HCT116 (cell line): ENCODE measurements around the gene KRTAP12-3. TPM values are rescaled to one million over a fixed set of nuclear protein-coding genes. Genes with fewer than 3 reads are reported as not detected.

Experiments
- ATAC-seq: fragments of 200-7000 bp; cut with Tn5 transposase; 2 replicates; pipeline ENCODE4 v1.9.1; 2020; ENCODE audit warnings: mild to moderate bottlenecking, moderate library complexity
- BruUV-seq: library from RNA; stranded (reverse); fragments of 400-500 nt; replicated peaks from 2 replicates; lab custom pipeline; 2021; lab: Mats Ljungman, UMichigan
- CTCF ChIA-PET: fragments of 300-600 bp; sonication (Branson Sonifier 250); formaldehyde crosslinking; loops from one replicate; lab custom pipeline; 2021; ENCODE audit warnings: antibody characterized with exemption; lab: Charles Lee
- POLR2A ChIA-PET: fragments of 300-600, 350-600 bp; sonication (Branson Sonifier 250); formaldehyde crosslinking; loops from one replicate; lab custom pipeline; 2021; ENCODE audit warnings: antibody characterized with exemption; lab: Charles Lee
- RAD21 ChIA-PET, 2 experiments: fragments of 300-600 bp; sonication (Branson Sonifier 250); formaldehyde crosslinking; loops; one replicate each; lab custom pipeline; 2023; ENCODE audit warnings: low total read pairs in 2 of 2; ENCODE audit not compliant: uncharacterized antibody in 2 of 2, unreplicated experiment in 2 of 2, low non-redundant PET in 1 of 2; lab: Charles Lee
- DNase-seq: peaks from one replicate; pipeline ENCODE4 v3.0.0-alpha.2; 2010; ENCODE audit warnings: low read depth, low spot score
- H2AFZ ChIP-seq: fragments of 200-600 bp; shearing (Covaris generic), sonication (generic); 2 replicates; pipeline ENCODE4 v1.6.1; 2017; ENCODE audit warnings: low read depth, mixed run types, mixed read lengths, antibody characterized with exemption, low read length; ENCODE audit not compliant: poor library complexity, severe bottlenecking
- H3K27ac ChIP-seq: 2 replicates; pipeline ENCODE4 v1.5.1; 2012; ENCODE audit warnings: low read depth, low read length
- H3K27me3 ChIP-seq: fragments of 200-600 bp; sonication (generic); 2 replicates; pipeline ENCODE4 v1.6.1; 2016; ENCODE audit warnings: mixed run types, low read length, mixed read lengths; ENCODE audit not compliant: insufficient read depth
- H3K36me3 ChIP-seq, 2 experiments: fragments of 200-500 bp in 1 of 2; fragments of 200-600 bp in 1 of 2; sonication (Bioruptor generic) in 1 of 2; sonication (generic) in 1 of 2; 2 replicates each; pipeline versions ENCODE4 v1.5.1 to v1.6.1; 2014 to 2016; ENCODE audit warnings: low read length in 2 of 2, inconsistent platforms in 1 of 2, mixed read lengths in 1 of 2, mixed run types in 1 of 2; ENCODE audit not compliant: insufficient read depth in 2 of 2, control insufficient read depth in 1 of 2
- H3K4me1 ChIP-seq, 2 experiments: fragments of 200-600 bp in 1 of 2; sonication (generic) in 1 of 2; 2 replicates each; pipeline versions ENCODE4 v1.5.1 to v1.6.1; 2012 to 2017; ENCODE audit warnings: low read length in 2 of 2, inconsistent platforms in 1 of 2, mild to moderate bottlenecking in 1 of 2, mixed read lengths in 1 of 2, mixed run types in 1 of 2, moderate library complexity in 1 of 2; ENCODE audit not compliant: insufficient read depth in 2 of 2, control insufficient read depth in 1 of 2
- H3K4me2 ChIP-seq: fragments of 200-600 bp; sonication (generic); 2 replicates; pipeline ENCODE4 v1.6.1; 2017; ENCODE audit warnings: mixed run types, low read length, mixed read lengths
- H3K4me3 ChIP-seq, 2 experiments: fragments of 200-600 bp in 1 of 2; sonication (generic) in 1 of 2; replicated peaks in 1 of 2; 2 replicates each; pipeline ENCODE4 v1.5.1; 2011 to 2016; ENCODE audit warnings: low read length in 2 of 2, control low read depth in 1 of 2, low read depth in 1 of 2, mild to moderate bottlenecking in 1 of 2, mixed read lengths in 1 of 2, mixed run types in 1 of 2
- H3K79me2 ChIP-seq: fragments of 200-600 bp; sonication (generic); 2 replicates; pipeline ENCODE4 v1.6.1; 2017; ENCODE audit warnings: mild to moderate bottlenecking, mixed run types, low read length, moderate library complexity, mixed read lengths; ENCODE audit not compliant: insufficient read depth
- H3K9ac ChIP-seq: fragments of 200-600 bp; sonication (generic); 2 replicates; pipeline ENCODE4 v1.6.1; 2016; ENCODE audit warnings: low read length, mixed read lengths
- H3K9me2 ChIP-seq: fragments of 200-600 bp; sonication (generic), shearing (Covaris generic); 2 replicates; pipeline ENCODE4 v1.6.1; 2017; ENCODE audit warnings: mixed run types, mild to moderate bottlenecking, moderate library complexity; ENCODE audit not compliant: insufficient read depth
- H3K9me3 ChIP-seq, 2 experiments: fragments of 200-500 bp in 1 of 2; fragments of 200-600 bp in 1 of 2; sonication (Bioruptor generic) in 1 of 2; sonication (generic) in 1 of 2; 2 replicates each; pipeline ENCODE4 v1.6.1; 2014 to 2017; ENCODE audit warnings: low read length in 2 of 2, mixed read lengths in 2 of 2, inconsistent platforms in 1 of 2, low read depth in 1 of 2, mild to moderate bottlenecking in 1 of 2, mixed run types in 1 of 2, moderate library complexity in 1 of 2; ENCODE audit not compliant: control insufficient read depth in 1 of 2, insufficient read depth in 1 of 2
- H4K20me1 ChIP-seq: fragments of 200-600 bp; sonication (generic), shearing (Covaris generic); 2 replicates; pipeline ENCODE4 v1.6.1; 2017; ENCODE audit warnings: mixed run types, mild to moderate bottlenecking, moderate library complexity; ENCODE audit not compliant: insufficient read depth
- CEBPB ChIP-seq: IDR thresholded peaks from 2 replicates; pipeline ENCODE4 v1.6.1; 2012; ENCODE audit warnings: low read depth
- EZH2phosphoT487 ChIP-seq: fragments of 200-600 bp; IDR thresholded peaks from 2 replicates; pipeline ENCODE4 v1.6.1; 2018; ENCODE audit warnings: antibody characterized with exemption, borderline replicate concordance
- POLR2AphosphoS5 ChIP-seq: IDR thresholded peaks from 2 replicates; pipeline ENCODE4 v1.6.1; 2011; ENCODE audit warnings: mild to moderate bottlenecking, low read depth, low read length, moderate library complexity
- SIN3A ChIP-seq: IDR thresholded peaks from 2 replicates; pipeline ENCODE4 v1.6.1; 2012; ENCODE audit warnings: low read depth
- SP1 ChIP-seq: IDR thresholded peaks from 2 replicates; pipeline ENCODE4 v1.6.1; 2012; ENCODE audit warnings: low read depth
- TCF7L2 ChIP-seq: IDR thresholded peaks from 2 replicates; pipeline ENCODE4 v1.7.0; 2011; ENCODE audit warnings: borderline replicate concordance, inconsistent platforms; ENCODE audit not compliant: insufficient read depth, insufficient read length; ENCODE audit errors: extremely low read depth
- YY1 ChIP-seq: IDR thresholded peaks from 2 replicates; pipeline ENCODE4 v1.6.1; 2011; ENCODE audit warnings: low read length, low read depth, moderate library complexity, mild to moderate bottlenecking; ENCODE audit not compliant: insufficient replicate concordance; ENCODE audit errors: extremely low read depth
- intact Hi-C: fragments of 100-400 bp; cut with micrococcal nuclease; formaldehyde crosslinking; loops from 2 replicates; pipeline ENCODE4 v1.10.0; 2022
- total RNA-seq: library from RNA; stranded (reverse); gene quantifications from one replicate; pipeline ENCODE4 v1.2.1, GENCODE V29; 2021; ENCODE audit not compliant: unreplicated experiment
- TF ChIP-seq, protein P1 (sequence below): IDR thresholded peaks from 2 replicates; pipeline ENCODE4 v1.6.1; 2011; ENCODE audit warnings: mild to moderate bottlenecking, low read length, moderate library complexity; ENCODE audit not compliant: insufficient replicate concordance; ENCODE audit errors: extremely low read depth
- TF ChIP-seq, protein P2 (sequence below), 3 experiments: fragments of 200-600 bp in 1 of 3; sonication (generic) in 1 of 3; IDR thresholded peaks in 2 of 3; conservative IDR thresholded peaks in 1 of 3; 2 replicates each; pipeline ENCODE4 v1.5.1; 2012 to 2017; ENCODE audit warnings: low read depth in 2 of 3, low read length in 2 of 3, antibody characterized with exemption in 1 of 3, borderline replicate concordance in 1 of 3, control low read depth in 1 of 3, mild to moderate bottlenecking in 1 of 3, mixed read lengths in 1 of 3, mixed run types in 1 of 3, moderate library complexity in 1 of 3; ENCODE audit not compliant: insufficient read depth in 1 of 3
- TF ChIP-seq, protein P3 (sequence below): IDR thresholded peaks from 2 replicates; pipeline ENCODE4 v1.6.1; 2012
- TF ChIP-seq, protein P4 (sequence below): IDR thresholded peaks from 2 replicates; pipeline ENCODE4 v1.6.1; 2012; ENCODE audit warnings: low read depth

KRTAP12-3 gene
- total RNA-seq, 1 experiment from 2014 or later: not detected

DNA sequence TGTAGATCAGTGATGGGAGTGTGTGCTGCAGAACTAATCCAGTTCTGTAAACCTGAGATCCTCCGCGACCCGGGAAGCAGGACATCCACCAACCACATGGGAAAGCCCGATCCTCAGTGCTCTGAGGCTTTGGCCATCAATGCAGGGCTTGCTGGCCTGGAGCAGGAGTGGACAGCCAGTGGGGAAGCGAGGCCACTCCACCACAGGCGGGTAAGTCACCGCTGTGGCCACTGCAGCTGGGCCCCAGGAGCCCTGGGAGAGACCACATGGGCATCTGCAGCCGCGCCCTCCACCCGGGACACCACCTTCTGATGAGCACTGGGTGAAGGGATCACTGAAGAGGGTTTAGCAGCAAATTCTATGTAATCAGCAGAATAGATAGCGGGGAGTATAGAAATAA is 23.4 kb downstream of the KRTAP12-3 start:
- ChIA-PET RAD21 (no interaction called here), CTCF (no interaction called here), POLR2A (no interaction called here)
- Histone ChIP-seq H3K79me2 (no peaks in the 10 kb centered on the region), H3K9me3 (no peaks in the 10 kb centered on the region), H3K27ac (no peak overlapping the region), H3K27me3 (peaks cover 6% of the 10 kb centered on the region; the same call in 1 of the 2 replicates), H3K36me3 (no peaks in the 10 kb centered on the region), H3K9me2 (no peaks in the 10 kb centered on the region), H3K4me1 (no peaks in the 10 kb centered on the region), H2AFZ (no peak overlapping the region), H4K20me1 (no peaks in the 10 kb centered on the region), H3K4me3 (no peak overlapping the region), H3K9ac (no peak overlapping the region), H3K4me2 (no peak overlapping the region)
- ATAC-seq (no peak), DNase-seq (no peak)
- no TSS peak for BruUV-seq
- intact Hi-C loops: no loop called here
- no peak for TF ChIP-seq SP1
- TF ChIP-seq, protein P1, sequence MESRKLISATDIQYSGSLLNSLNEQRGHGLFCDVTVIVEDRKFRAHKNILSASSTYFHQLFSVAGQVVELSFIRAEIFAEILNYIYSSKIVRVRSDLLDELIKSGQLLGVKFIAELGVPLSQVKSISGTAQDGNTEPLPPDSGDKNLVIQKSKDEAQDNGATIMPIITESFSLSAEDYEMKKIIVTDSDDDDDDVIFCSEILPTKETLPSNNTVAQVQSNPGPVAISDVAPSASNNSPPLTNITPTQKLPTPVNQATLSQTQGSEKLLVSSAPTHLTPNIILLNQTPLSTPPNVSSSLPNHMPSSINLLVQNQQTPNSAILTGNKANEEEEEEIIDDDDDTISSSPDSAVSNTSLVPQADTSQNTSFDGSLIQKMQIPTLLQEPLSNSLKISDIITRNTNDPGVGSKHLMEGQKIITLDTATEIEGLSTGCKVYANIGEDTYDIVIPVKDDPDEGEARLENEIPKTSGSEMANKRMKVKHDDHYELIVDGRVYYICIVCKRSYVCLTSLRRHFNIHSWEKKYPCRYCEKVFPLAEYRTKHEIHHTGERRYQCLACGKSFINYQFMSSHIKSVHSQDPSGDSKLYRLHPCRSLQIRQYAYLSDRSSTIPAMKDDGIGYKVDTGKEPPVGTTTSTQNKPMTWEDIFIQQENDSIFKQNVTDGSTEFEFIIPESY: no peak
- TF ChIP-seq EZH2phosphoT487: no peak
- TF ChIP-seq CEBPB: no peak
- TF ChIP-seq, protein P2, sequence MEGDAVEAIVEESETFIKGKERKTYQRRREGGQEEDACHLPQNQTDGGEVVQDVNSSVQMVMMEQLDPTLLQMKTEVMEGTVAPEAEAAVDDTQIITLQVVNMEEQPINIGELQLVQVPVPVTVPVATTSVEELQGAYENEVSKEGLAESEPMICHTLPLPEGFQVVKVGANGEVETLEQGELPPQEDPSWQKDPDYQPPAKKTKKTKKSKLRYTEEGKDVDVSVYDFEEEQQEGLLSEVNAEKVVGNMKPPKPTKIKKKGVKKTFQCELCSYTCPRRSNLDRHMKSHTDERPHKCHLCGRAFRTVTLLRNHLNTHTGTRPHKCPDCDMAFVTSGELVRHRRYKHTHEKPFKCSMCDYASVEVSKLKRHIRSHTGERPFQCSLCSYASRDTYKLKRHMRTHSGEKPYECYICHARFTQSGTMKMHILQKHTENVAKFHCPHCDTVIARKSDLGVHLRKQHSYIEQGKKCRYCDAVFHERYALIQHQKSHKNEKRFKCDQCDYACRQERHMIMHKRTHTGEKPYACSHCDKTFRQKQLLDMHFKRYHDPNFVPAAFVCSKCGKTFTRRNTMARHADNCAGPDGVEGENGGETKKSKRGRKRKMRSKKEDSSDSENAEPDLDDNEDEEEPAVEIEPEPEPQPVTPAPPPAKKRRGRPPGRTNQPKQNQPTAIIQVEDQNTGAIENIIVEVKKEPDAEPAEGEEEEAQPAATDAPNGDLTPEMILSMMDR (IDR thresholded peaks at IDR 0.05 in 2 of 3, conservative IDR thresholded peaks at IDR 0.05 in 1 of 3; ENCODE audit: borderline replicate concordance in 1 of 3, insufficient read depth in 1 of 3, low read depth in 2 of 3, low read length in 2 of 3): no peak
- TF ChIP-seq YY1: no peak
- TF ChIP-seq, protein P3, sequence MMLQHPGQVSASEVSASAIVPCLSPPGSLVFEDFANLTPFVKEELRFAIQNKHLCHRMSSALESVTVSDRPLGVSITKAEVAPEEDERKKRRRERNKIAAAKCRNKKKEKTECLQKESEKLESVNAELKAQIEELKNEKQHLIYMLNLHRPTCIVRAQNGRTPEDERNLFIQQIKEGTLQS: no peak
- TF ChIP-seq POLR2AphosphoS5: no peak
- TF ChIP-seq SIN3A: no peak
- TF ChIP-seq, protein P4, sequence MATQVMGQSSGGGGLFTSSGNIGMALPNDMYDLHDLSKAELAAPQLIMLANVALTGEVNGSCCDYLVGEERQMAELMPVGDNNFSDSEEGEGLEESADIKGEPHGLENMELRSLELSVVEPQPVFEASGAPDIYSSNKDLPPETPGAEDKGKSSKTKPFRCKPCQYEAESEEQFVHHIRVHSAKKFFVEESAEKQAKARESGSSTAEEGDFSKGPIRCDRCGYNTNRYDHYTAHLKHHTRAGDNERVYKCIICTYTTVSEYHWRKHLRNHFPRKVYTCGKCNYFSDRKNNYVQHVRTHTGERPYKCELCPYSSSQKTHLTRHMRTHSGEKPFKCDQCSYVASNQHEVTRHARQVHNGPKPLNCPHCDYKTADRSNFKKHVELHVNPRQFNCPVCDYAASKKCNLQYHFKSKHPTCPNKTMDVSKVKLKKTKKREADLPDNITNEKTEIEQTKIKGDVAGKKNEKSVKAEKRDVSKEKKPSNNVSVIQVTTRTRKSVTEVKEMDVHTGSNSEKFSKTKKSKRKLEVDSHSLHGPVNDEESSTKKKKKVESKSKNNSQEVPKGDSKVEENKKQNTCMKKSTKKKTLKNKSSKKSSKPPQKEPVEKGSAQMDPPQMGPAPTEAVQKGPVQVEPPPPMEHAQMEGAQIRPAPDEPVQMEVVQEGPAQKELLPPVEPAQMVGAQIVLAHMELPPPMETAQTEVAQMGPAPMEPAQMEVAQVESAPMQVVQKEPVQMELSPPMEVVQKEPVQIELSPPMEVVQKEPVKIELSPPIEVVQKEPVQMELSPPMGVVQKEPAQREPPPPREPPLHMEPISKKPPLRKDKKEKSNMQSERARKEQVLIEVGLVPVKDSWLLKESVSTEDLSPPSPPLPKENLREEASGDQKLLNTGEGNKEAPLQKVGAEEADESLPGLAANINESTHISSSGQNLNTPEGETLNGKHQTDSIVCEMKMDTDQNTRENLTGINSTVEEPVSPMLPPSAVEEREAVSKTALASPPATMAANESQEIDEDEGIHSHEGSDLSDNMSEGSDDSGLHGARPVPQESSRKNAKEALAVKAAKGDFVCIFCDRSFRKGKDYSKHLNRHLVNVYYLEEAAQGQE: no peak
- no peak for TF ChIP-seq TCF7L2
